KMS-11 (cell line): ENCODE measurements around the gene CHRD.

ENCODE experiments used
- H2AFZ ChIP-seq: fragments of 200-600 bp; sonication (generic); 2 replicates; pipeline ENCODE4 v1.6.1; 2016; ENCODE audit warnings: antibody characterized with exemption, mixed run types, low read depth
- H3K27ac ChIP-seq: fragments of 200-600 bp; sonication (generic); 2 replicates; pipeline ENCODE4 v1.6.1; 2016; ENCODE audit warnings: mild to moderate bottlenecking, mixed run types
- H3K27me3 ChIP-seq: fragments of 200-600 bp; sonication (generic); 2 replicates; pipeline ENCODE4 v1.6.1; 2017; ENCODE audit warnings: mild to moderate bottlenecking, low read depth, mixed run types, moderate library complexity; ENCODE audit not compliant: insufficient read depth
- H3K36me3 ChIP-seq: fragments of 200-600 bp; sonication (generic); 2 replicates; pipeline ENCODE4 v1.6.1; 2017; ENCODE audit warnings: mild to moderate bottlenecking, mixed run types; ENCODE audit not compliant: insufficient read depth
- H3K4me1 ChIP-seq: fragments of 200-600 bp; sonication (generic); 2 replicates; pipeline ENCODE4 v1.6.1; 2016; ENCODE audit warnings: mild to moderate bottlenecking, low read depth, mixed run types; ENCODE audit not compliant: poor library complexity, severe bottlenecking
- H3K4me2 ChIP-seq: fragments of 200-600 bp; sonication (generic); 2 replicates; pipeline ENCODE4 v1.7.0; 2016; ENCODE audit warnings: mild to moderate bottlenecking, mixed run types
- H3K4me3 ChIP-seq: fragments of 200-600 bp; sonication (generic); IDR thresholded peaks from 2 replicates; pipeline ENCODE4 v1.6.1; 2017; ENCODE audit warnings: low read depth, low read length, mixed read lengths; ENCODE audit not compliant: insufficient read depth
- H3K79me2 ChIP-seq: fragments of 200-600 bp; sonication (generic); 2 replicates; pipeline ENCODE4 v1.6.1; 2016; ENCODE audit warnings: low read depth, mixed run types; ENCODE audit not compliant: insufficient read depth
- H3K9ac ChIP-seq: fragments of 200-600 bp; sonication (generic); 2 replicates; pipeline ENCODE4 v1.6.1; 2016; ENCODE audit warnings: mild to moderate bottlenecking, mixed run types
- H4K20me1 ChIP-seq: fragments of 200-600 bp; sonication (generic); 2 replicates; pipeline ENCODE4 v1.6.1; 2016; ENCODE audit warnings: mild to moderate bottlenecking, mixed run types; ENCODE audit not compliant: insufficient read depth
- TF ChIP-seq, protein P1 (sequence below): fragments of 200-600 bp; sonication (generic); conservative IDR thresholded peaks from 2 replicates; pipeline ENCODE4 v1.6.1; 2017; ENCODE audit warnings: low read depth, mild to moderate bottlenecking, antibody characterized with exemption, low read length, moderate library complexity, mixed read lengths

The CHRD gene

GRCh38 chr3:184383033-184383740 is 3.3 kb downstream of the CHRD start:
- Histone ChIP-seq H3K4me1 (no peaks in the 10 kb centered on the region), H3K79me2 (no peaks in the 10 kb centered on the region), H3K4me3 (no peak overlapping the region), H4K20me1 (no peaks in the 10 kb centered on the region), H3K9ac (no peak overlapping the region), H3K27me3 (peaks cover 26% of the 10 kb centered on the region), H2AFZ (no peak overlapping the region), H3K36me3 (no peaks in the 10 kb centered on the region), H3K4me2 (no peak overlapping the region), H3K27ac (no peak overlapping the region)
- TF ChIP-seq, protein P1, sequence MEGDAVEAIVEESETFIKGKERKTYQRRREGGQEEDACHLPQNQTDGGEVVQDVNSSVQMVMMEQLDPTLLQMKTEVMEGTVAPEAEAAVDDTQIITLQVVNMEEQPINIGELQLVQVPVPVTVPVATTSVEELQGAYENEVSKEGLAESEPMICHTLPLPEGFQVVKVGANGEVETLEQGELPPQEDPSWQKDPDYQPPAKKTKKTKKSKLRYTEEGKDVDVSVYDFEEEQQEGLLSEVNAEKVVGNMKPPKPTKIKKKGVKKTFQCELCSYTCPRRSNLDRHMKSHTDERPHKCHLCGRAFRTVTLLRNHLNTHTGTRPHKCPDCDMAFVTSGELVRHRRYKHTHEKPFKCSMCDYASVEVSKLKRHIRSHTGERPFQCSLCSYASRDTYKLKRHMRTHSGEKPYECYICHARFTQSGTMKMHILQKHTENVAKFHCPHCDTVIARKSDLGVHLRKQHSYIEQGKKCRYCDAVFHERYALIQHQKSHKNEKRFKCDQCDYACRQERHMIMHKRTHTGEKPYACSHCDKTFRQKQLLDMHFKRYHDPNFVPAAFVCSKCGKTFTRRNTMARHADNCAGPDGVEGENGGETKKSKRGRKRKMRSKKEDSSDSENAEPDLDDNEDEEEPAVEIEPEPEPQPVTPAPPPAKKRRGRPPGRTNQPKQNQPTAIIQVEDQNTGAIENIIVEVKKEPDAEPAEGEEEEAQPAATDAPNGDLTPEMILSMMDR, result no peak

DNA sequence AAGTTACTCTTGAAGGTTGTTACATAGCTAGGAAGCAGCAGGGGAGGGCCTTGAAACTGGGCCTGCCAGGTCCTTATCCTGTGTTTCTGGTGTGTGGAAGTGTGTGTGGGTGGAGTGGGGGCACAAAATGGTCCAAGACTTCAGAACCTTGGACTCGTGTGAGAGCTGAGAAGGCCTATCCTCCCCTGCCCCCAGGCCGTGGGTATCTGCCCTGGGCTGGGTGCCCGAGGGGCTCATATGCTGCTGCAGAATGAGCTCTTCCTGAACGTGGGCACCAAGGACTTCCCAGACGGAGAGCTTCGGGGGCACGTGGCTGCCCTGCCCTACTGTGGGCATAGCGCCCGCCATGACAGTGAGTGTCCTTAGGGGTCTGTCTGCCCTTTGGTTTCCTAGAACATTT is 4.5 kb downstream of the CHRD start:
- H3K79me2 ChIP-seq, result no peaks in the 10 kb centered on the region
- H2AFZ ChIP-seq, result no peak overlapping the region
- TF ChIP-seq, protein P1, result no peak
- H3K27ac ChIP-seq, result no peak overlapping the region
- no peak overlapping the region for H3K9ac ChIP-seq
- H3K4me2 ChIP-seq, result no peak overlapping the region
- no peaks in the 10 kb centered on the region for H3K4me1 ChIP-seq
- peaks cover 14% of the 10 kb centered on the region for H3K27me3 ChIP-seq
- H3K4me3 ChIP-seq, result no peak overlapping the region
- no peaks in the 10 kb centered on the region for H4K20me1 ChIP-seq
- H3K36me3 ChIP-seq, result no peaks in the 10 kb centered on the region

DNA sequence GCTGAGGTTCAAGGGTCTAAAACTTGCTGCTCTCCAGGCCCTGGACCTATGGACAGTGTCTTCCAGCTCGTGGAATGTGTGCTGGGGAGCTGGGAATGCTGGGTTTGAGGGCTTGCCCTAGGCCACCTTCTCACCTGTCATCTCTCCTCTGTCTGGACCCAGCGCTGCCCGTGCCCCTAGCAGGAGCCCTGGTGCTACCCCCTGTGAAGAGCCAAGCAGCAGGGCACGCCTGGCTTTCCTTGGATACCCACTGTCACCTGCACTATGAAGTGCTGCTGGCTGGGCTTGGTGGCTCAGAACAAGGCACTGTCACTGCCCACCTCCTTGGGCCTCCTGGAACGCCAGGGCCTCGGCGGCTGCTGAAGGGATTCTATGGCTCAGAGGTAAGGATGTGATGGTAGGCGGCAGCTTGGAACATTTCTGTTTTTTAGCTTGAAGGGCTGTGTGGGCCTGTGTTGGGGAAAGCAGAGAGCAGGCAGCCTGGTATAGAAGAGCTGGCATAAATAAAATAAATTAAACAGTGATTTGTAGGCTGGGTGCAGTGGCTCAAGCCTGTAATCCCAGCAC is 5.1 kb downstream of the CHRD start:
- Histone ChIP-seq H3K27ac (no peak overlapping the region), H3K4me2 (no peak overlapping the region), H3K27me3 (peaks cover 12% of the 10 kb centered on the region), H4K20me1 (no peaks in the 10 kb centered on the region), H3K4me3 (no peak overlapping the region), H3K9ac (no peak overlapping the region), H3K79me2 (no peaks in the 10 kb centered on the region), H3K36me3 (no peaks in the 10 kb centered on the region), H3K4me1 (no peaks in the 10 kb centered on the region), H2AFZ (no peak overlapping the region)
- TF ChIP-seq, protein P1, result no peak

DNA sequence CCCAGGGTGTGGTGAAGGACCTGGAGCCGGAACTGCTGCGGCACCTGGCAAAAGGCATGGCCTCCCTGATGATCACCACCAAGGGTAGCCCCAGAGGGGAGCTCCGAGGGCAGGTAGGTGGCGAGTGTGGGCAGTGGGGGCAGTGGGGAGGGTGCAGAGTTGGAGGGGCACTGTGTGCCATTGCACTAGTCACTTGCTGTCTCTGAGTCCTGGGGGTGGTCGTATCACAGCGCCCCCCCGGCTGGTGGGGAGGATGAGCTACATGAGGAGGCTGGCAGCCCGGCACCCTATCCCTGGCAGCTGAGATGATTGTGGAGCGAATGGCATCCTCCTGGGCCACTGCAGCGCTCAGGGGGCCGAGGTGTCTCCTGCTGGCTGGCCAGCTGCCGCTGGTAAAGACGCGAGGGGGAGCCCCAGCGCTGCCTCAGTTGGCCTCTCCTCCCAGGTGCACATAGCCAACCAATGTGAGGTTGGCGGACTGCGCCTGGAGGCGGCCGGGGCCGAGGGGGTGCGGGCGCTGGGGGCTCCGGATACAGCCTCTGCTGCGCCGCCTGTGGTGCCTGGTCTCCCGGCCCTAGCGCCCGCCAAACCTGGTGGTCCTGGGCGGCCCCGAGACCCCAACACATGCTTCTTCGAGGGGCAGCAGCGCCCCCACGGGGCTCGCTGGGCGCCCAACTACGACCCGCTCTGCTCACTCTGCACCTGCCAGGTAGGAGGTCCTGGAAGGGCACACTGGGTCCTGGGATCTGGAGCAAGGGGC is 6.4 kb downstream of the CHRD start:
- no peaks in the 10 kb centered on the region for H3K36me3 ChIP-seq
- H4K20me1 ChIP-seq, result no peaks in the 10 kb centered on the region
- H2AFZ ChIP-seq, result no peak overlapping the region
- H3K9ac ChIP-seq, result no peak overlapping the region
- TF ChIP-seq, protein P1, result no peak
- H3K79me2 ChIP-seq, result no peaks in the 10 kb centered on the region
- H3K27me3 ChIP-seq, result 0 out of 2 replicates have a peak, but pooled peaks cover 1% of the 10 kb centered on the region
- no peak overlapping the region for H3K27ac ChIP-seq
- H3K4me2 ChIP-seq, result no peak overlapping the region
- no peaks in the 10 kb centered on the region for H3K4me1 ChIP-seq
- no peak overlapping the region for H3K4me3 ChIP-seq
